Neural crest cell (in vitro differentiated cells): ENCODE results near the gene SCAMP5. TPM values are rescaled to one million over a fixed set of nuclear protein-coding genes. Genes with fewer than 3 reads are reported as not detected.
A peak's percentile ranks its signal among the peaks of the same experiment; 100 is the strongest.

Experiments
- DNase-seq: peaks from one replicate; pipeline ENCODE4 v3.0.0; 2021; ENCODE audit warnings: low read depth, mixed read lengths, low spot score
- H3K27ac Mint-ChIP-seq: one replicate; pipeline ENCODE4 v1.8.0; 2021; ENCODE audit warnings: mild to moderate bottlenecking, mixed read lengths; ENCODE audit not compliant: unreplicated experiment
- H3K27me3 Mint-ChIP-seq: 2 replicates; pipeline ENCODE4 v1.8.0; 2021; ENCODE audit warnings: low read depth, mild to moderate bottlenecking, mixed read lengths
- H3K36me3 Mint-ChIP-seq: 2 replicates; pipeline ENCODE4 v1.8.0; 2021; ENCODE audit warnings: low read depth, mild to moderate bottlenecking, mixed read lengths
- H3K4me1 Mint-ChIP-seq: 2 replicates; pipeline ENCODE4 v1.8.0; 2021; ENCODE audit warnings: mixed read lengths
- H3K4me3 Mint-ChIP-seq: one replicate; pipeline ENCODE4 v1.8.0; 2021; ENCODE audit warnings: mild to moderate bottlenecking, mixed read lengths
- H3K9me3 Mint-ChIP-seq: 2 replicates; pipeline ENCODE4 v1.8.0; 2021; ENCODE audit warnings: mixed read lengths
- CTCF ChIP-seq: fragments of 200-600 bp; sonication (generic); conservative IDR thresholded peaks from 2 replicates; pipeline ENCODE4 v1.5.0; 2021; ENCODE audit warnings: antibody characterized with exemption, mild to moderate bottlenecking
- total RNA-seq: library from RNA; stranded (reverse); gene quantifications from 2 replicates; pipeline ENCODE4 v1.2.1, GENCODE V29; 2021

The SCAMP5 gene
- total RNA-seq, 1 donor from 2014 or later: 39.4 TPM

GRCh38 chr15:75037685-75038084 is 42.3 kb downstream of the SCAMP5 start:
- Mint-ChIP-seq H3K4me1 (peaks cover 23% of the 10 kb centered on the region), H3K9me3 (no peaks in the 10 kb centered on the region), H3K27ac (no peak overlapping the region), H3K36me3 (peaks cover 12% of the 10 kb centered on the region), H3K27me3 (no peaks in the 10 kb centered on the region), H3K4me3 (no peak overlapping the region)
- no peak for TF ChIP-seq CTCF
- DNase-seq: no peak

DNA sequence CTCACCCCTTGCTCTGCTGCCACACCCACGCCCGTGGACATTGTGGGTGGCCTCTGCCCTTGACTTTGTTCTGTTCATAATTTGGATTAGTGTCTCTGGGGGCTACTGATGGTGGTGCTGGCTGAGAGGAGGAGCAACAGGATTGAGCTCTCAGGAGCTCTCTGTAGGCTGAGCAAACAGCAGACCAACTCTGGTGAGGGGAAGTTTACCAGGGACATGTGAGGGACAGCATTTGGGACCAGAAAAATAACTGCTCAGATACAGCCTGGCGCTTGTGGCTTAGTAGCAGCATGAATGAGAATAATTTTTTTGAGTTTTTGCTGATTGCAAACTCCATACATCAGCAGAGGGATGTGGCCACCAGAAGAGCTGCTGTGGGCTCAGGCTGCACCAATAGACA is 42.9 kb downstream of the SCAMP5 start:
- no peak overlapping the region for H3K27ac Mint-ChIP-seq
- peaks cover 12% of the 10 kb centered on the region for H3K36me3 Mint-ChIP-seq
- H3K4me1 Mint-ChIP-seq: peaks cover 29% of the 10 kb centered on the region
- TF ChIP-seq CTCF: no peak
- no peaks in the 10 kb centered on the region for H3K27me3 Mint-ChIP-seq
- H3K9me3 Mint-ChIP-seq: no peaks in the 10 kb centered on the region
- DNase-seq: no peak
- H3K4me3 Mint-ChIP-seq: no peak overlapping the region

GRCh38 chr15:75042730-75043508 is 47.6 kb downstream of the SCAMP5 start:
- peak; percentile 51 for TF ChIP-seq CTCF
- Mint-ChIP-seq H3K4me3 (no peak overlapping the region), H3K36me3 (no peaks in the 10 kb centered on the region), H3K9me3 (no peaks in the 10 kb centered on the region), H3K27me3 (no peaks in the 10 kb centered on the region), H3K4me1 (peaks cover 28% of the 10 kb centered on the region), H3K27ac (peak overlapping the region; percentile 79)
- DNase-seq: peak; percentile 25

DNA sequence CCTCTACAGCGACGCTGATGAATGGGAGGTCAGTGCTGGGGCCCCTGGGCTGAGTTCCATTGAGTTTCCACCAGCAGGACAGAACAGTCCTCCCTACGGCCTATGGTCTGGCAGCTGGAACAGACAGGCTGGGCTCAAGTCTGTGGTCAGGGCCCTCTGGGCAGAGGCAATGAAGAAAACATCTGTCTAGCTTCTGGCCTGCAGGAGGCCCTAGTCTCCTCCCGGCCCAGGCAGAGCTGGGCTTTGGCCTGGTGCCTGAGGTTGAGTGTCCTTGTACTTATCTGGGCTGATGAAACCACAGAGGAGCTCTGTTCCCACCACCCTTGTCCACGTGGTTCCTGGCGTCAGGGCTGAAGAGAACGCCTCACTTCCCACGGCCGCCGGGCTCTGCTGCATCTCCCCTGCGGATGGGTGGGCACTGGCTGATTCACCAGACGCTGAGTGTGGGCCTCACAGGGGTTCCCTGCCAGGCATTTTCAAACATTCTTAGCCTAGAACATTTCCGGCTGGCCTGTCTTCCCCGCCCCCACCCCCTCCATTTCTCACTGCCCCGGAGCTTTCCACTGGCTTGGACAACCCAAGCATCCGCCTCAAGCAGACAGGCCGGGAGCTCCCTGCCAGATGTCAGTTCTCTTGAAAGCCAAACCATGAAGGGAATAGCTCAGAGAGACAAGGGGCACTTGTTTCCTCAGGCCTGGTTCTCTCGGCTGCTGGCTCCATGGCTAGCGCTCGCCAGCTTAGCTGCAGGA is 48.3 kb downstream of the SCAMP5 start:
- no peak overlapping the region for H3K4me3 Mint-ChIP-seq
- no peak for DNase-seq
- no peaks in the 10 kb centered on the region for H3K9me3 Mint-ChIP-seq
- TF ChIP-seq CTCF: no peak
- peak overlapping the region; percentile 35 for H3K27ac Mint-ChIP-seq
- H3K27me3 Mint-ChIP-seq: no peaks in the 10 kb centered on the region
- H3K4me1 Mint-ChIP-seq: peaks cover 23% of the 10 kb centered on the region
- no peaks in the 10 kb centered on the region for H3K36me3 Mint-ChIP-seq

DNA sequence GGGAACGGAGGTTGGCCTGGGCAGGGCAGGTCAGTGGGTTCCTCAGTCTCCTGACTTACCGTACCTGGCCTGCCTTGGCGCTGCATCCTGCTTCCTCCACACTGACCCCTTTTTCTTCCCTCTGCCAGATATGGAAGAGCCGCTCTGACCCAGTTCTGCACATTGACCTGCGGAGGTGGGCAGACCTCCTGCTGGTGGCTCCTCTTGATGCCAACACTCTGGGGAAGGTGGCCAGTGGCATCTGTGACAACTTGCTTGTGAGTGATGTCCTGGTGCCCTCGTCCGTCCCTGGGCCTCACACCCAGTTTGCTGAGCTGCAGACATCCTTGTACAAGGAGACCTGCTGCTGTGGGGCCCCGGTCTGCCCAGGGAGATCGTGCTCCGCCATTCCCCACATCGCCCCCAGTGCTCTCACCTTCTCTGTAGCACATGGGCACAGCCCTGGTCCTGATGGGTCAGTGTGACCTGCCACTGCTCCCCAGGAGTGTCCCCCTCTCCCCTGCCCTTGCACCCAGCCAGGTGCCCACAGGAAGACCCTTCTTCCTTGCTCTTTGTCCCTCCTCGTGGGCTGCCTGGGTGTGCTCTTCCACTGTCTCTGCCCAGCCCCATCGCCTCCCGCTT is 49.0 kb downstream of the SCAMP5 start:
- Mint-ChIP-seq H3K4me1 (peaks cover 23% of the 10 kb centered on the region), H3K9me3 (no peaks in the 10 kb centered on the region), H3K27me3 (no peaks in the 10 kb centered on the region), H3K27ac (peak overlapping the region; percentile 55), H3K36me3 (no peaks in the 10 kb centered on the region), H3K4me3 (no peak overlapping the region)
- no peak for DNase-seq
- TF ChIP-seq CTCF: no peak
